AG09319 (cell line): ENCODE results near the gene PTPA.

Source experiments
- DNase-seq: peaks from one replicate; pipeline ENCODE4 v3.0.0-alpha.2; 2010; ENCODE audit warnings: low read depth; ENCODE audit errors: extremely low read depth
- CTCF ChIP-seq: IDR thresholded peaks from 2 replicates; pipeline ENCODE4 v1.5.1; 2011; ENCODE audit warnings: low read depth, mild to moderate bottlenecking, inconsistent platforms, low read length, moderate library complexity

Gene PTPA

GRCh38 chr9:129163753-129164152 lies 52.5 kb downstream of the PTPA start:
- no peak for TF ChIP-seq CTCF
- DNase-seq = no peak

DNA sequence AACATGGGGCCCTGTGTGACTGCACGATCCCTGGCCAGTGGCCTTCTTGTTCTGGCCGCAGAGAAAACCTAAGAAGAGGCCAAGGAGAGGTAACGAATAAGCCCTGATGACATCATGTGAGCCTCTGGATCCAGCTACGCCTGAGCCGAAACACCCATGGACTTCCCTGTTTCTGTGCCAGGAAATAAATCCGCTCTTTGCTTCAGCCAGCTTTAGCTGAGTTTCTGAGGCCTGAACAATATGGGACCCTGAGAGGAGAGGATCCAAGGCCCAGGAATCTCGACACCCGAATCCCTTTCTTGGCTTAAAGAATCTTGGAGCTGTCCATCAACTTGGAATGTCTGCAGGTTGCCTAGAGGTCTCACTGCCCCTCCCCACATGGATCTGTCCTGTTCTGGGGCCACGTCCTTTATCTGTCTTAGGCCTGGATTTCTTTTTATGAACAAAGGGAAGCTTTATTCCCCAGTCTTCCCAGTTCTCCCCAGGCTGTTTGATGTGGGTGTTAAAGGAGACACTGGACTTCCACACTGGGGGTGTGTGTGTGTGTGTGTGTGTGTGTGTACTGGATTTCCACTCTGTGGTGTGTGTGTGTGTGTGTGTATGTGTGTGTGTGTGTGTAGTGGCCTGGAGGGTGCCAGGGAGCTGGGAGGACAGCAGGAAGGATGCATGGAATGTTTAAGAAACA lies 53.2 kb downstream of the PTPA start:
- DNase-seq = no peak
- TF ChIP-seq CTCF = no peak

DNA sequence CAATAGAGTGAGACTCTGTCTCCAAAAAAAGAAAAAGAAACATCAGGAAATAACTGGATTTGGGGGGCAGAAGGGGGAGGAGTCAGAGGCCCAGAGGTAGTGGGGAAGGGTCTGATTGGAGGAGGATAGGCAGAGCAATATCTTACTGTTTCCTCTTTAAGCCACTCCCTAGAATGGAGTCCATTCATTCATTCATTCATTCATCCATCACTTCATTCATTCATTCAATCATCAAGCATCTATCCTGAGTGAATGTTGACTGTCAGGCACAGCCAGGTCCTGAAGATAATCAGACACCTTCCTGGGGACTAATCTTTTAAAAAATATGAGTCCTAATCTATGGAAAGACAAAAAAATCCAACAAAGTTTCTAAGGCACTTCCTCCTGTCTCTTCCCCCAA lies 54.0 kb downstream of the PTPA start:
- TF ChIP-seq CTCF = no peak
- no peak for DNase-seq

GRCh38 chr9:129166623-129167557 lies 55.7 kb downstream of the PTPA start:
- TF ChIP-seq CTCF = no peak
- DNase-seq = no peak

- DNase-seq = no peak
- no peak for TF ChIP-seq CTCF
Measured at GRCh38 chr9:129170229-129170628, 59.0 kb downstream of the PTPA start.

- no peak for TF ChIP-seq CTCF
- DNase-seq = no peak
Measured at GRCh38 chr9:129171993-129172751, 61.0 kb downstream of the PTPA start.

DNA sequence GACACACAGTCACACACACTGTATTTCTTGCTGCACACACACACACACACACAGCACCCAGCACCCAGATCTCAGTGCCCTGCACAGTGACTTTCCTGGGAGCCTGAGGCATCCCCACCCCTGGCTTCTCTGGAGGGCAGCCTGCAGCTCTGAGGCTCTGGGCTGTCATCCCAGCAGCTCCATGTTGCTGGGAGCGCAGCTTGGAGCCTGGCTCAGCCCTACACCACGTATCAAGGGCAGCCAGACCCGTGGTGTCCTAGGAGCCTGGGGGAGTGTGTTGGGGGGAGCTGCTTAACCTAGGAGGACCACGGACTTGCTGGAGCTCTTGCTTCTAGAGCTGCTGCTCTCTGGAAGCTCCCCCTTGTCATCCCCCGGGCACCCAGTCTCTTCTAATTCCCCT lies 61.6 kb downstream of the PTPA start:
- no peak for TF ChIP-seq CTCF
- DNase-seq = no peak
